Duodenal mucosa (tissue), 2 donors: ENCODE results near the gene HIPK1.
A peak's percentile ranks its signal among the peaks of the same experiment; 100 is the strongest.

Experiments
- H3K27ac ChIP-seq: one replicate; pipeline ENCODE4 v1.7.0; 2013; ENCODE audit warnings: low read depth, low read length
- H3K27me3 ChIP-seq, 2 donors: one replicate each; pipeline ENCODE4 v1.7.0; 2013; ENCODE audit warnings: low read length in 2 of 2, control low read depth in 1 of 2; ENCODE audit not compliant: insufficient read depth in 2 of 2, control insufficient read depth in 1 of 2
- H3K36me3 ChIP-seq, 2 donors: one replicate each; pipeline ENCODE4 v1.7.0; 2013; ENCODE audit warnings: low read length in 2 of 2, control low read depth in 1 of 2; ENCODE audit not compliant: insufficient read depth in 2 of 2, control insufficient read depth in 1 of 2
- H3K4me1 ChIP-seq, 2 donors: one replicate each; pipeline ENCODE4 v1.7.0; 2013; ENCODE audit warnings: low read length in 2 of 2, control low read depth in 1 of 2; ENCODE audit not compliant: insufficient read depth in 2 of 2, control insufficient read depth in 1 of 2
- H3K4me3 ChIP-seq, 2 donors: one replicate each; pipeline ENCODE4 v1.7.0; 2013; ENCODE audit warnings: low read length in 2 of 2, low read depth in 1 of 2
- H3K9ac ChIP-seq, 2 donors: one replicate each; pipeline ENCODE4 v1.7.0; 2013; ENCODE audit warnings: low read length in 2 of 2, low read depth in 1 of 2
- H3K9me3 ChIP-seq, 2 donors: one replicate each; pipeline ENCODE4 v1.7.0; 2013; ENCODE audit warnings: low read length in 2 of 2, control low read depth in 1 of 2; ENCODE audit not compliant: control insufficient read depth in 1 of 2

HIPK1 gene

DNA sequence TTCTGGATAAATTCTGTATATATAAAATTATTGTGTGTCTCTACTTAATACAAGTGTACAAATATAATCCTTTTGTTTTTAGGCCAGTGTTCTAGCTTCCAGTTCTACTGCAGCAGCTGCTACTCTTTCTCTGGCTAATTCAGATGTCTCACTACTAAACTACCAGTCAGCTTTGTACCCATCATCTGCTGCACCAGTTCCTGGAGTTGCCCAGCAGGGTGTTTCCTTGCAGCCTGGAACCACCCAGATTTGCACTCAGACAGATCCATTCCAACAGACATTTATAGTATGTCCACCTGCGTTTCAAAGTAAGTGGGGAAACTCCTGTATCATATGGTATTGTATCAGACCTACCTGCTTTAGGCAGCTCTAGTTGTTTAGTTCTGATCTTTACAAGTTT is 28.9 kb downstream of the HIPK1 start:
- Histone ChIP-seq H3K9ac (no peak overlapping the region), H3K27me3 (no peaks in the 10 kb centered on the region), H3K36me3 (peaks cover 19 to 62% of the 10 kb centered on the region in 2 donors), H3K9me3 (no peaks in the 10 kb centered on the region), H3K4me3 (no peak overlapping the region), H3K27ac (no peak overlapping the region), H3K4me1 (no peaks in the 10 kb centered on the region)

DNA sequence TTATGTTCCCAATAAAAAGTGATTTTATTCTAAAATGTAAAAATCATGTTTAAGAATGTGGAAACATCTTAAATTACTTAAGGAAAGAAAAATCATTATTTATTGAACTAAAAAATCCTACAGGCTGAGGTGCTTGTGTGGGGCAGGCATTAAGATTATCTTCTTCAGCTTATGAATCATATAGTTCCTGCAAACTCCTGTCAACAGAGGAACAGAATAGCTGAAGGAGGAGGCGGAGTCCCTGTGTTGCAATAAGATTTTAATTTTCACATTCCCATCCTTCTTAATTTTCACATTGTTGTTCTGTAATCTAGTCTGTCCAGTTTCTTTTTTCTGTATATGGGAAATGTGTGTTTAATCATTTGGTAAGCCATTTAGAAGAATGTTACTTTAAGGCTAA is 29.6 kb downstream of the HIPK1 start:
- H3K9me3 ChIP-seq = no peaks in the 10 kb centered on the region
- no peaks in the 10 kb centered on the region for H3K4me1 ChIP-seq
- H3K36me3 ChIP-seq = peaks cover 19 to 69% of the 10 kb centered on the region in 2 donors
- no peak overlapping the region for H3K9ac ChIP-seq
- H3K27ac ChIP-seq = no peak overlapping the region
- no peak overlapping the region for H3K4me3 ChIP-seq
- no peaks in the 10 kb centered on the region for H3K27me3 ChIP-seq

DNA sequence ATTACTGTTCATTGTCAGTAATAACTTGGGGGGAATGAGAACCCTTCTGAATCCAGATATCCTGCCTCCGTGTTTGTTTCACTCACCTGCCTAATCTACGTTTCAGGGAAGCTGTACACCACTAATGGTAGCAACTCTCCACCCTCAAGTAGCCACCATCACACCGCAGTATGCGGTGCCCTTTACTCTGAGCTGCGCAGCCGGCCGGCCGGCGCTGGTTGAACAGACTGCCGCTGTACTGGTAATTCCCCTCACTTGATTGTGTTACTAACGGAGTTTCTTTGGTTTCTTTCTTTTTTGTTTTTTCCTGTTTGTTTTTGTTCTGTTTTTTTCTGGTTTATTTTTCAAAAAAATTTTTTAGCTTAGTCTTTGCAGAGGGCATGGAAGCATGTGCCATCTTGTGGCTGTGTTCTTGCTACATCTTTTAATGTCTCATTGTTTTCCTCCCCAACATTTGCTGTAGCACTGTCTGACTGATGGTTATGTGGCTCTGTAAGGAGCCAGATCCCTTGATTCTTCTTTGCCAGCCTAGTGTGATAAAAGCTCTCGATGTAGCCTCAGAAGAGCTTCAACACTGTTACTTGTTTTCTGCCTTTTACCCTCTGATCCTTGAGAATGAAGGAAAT is 34.3 kb downstream of the HIPK1 start:
- Histone ChIP-seq H3K27ac (no peak overlapping the region), H3K27me3 (no peaks in the 10 kb centered on the region), H3K36me3 (peaks cover 23 to 72% of the 10 kb centered on the region in 2 donors), H3K9me3 (no peaks in the 10 kb centered on the region), H3K4me3 (no peak overlapping the region), H3K4me1 (no peaks in the 10 kb centered on the region), H3K9ac (no peak overlapping the region)

- Histone ChIP-seq H3K9ac (no peak overlapping the region), H3K27me3 (no peaks in the 10 kb centered on the region), H3K4me1 (no peaks in the 10 kb centered on the region), H3K9me3 (no peaks in the 10 kb centered on the region), H3K27ac (no peak overlapping the region), H3K36me3 (peaks cover 39 to 80% of the 10 kb centered on the region in 2 donors), H3K4me3 (no peak overlapping the region)
These were observed 36.7 kb downstream of the HIPK1 start for GRCh38 chr1:113965703-113966412.

GRCh38 chr1:113972954-113973353 is 43.8 kb downstream of the HIPK1 start:
- Histone ChIP-seq H3K27me3 (no peaks in the 10 kb centered on the region), H3K9ac (no peak overlapping the region), H3K4me1 (peaks cover 12 to 16% of the 10 kb centered on the region in 2 donors), H3K27ac (no peak overlapping the region), H3K9me3 (no peaks in the 10 kb centered on the region), H3K36me3 (peaks cover 48 to 62% of the 10 kb centered on the region in 2 donors), H3K4me3 (no peak overlapping the region)

DNA sequence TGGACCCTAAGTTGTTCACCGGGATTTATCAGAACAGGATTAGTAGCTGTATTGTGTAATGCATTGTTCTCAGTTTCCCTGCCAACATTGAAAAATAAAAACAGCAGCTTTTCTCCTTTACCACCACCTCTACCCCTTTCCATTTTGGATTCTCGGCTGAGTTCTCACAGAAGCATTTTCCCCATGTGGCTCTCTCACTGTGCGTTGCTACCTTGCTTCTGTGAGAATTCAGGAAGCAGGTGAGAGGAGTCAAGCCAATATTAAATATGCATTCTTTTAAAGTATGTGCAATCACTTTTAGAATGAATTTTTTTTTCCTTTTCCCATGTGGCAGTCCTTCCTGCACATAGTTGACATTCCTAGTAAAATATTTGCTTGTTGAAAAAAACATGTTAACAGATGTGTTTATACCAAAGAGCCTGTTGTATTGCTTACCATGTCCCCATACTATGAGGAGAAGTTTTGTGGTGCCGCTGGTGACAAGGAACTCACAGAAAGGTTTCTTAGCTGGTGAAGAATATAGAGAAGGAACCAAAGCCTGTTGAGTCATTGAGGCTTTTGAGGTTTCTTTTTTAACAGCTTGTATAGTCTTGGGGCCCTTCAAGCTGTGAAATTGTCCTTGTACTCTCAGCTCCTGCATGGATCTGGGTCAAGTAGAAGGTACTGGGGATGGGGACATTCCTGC is 46.2 kb downstream of the HIPK1 start:
- peaks cover 27 to 38% of the 10 kb centered on the region in 2 donors for H3K36me3 ChIP-seq
- no peak overlapping the region for H3K27ac ChIP-seq
- H3K27me3 ChIP-seq = no peaks in the 10 kb centered on the region
- peak overlapping the region in 1 of 2 donors; percentile 8 for H3K9ac ChIP-seq
- H3K9me3 ChIP-seq = no peaks in the 10 kb centered on the region
- H3K4me1 ChIP-seq = peaks cover 15 to 20% of the 10 kb centered on the region in 2 donors
- no peak overlapping the region for H3K4me3 ChIP-seq

GRCh38 chr1:113976609-113977278 is 47.6 kb downstream of the HIPK1 start:
- H3K4me1 ChIP-seq = peaks cover 17 to 25% of the 10 kb centered on the region in 2 donors
- no peak overlapping the region for H3K9ac ChIP-seq
- peaks cover 14 to 24% of the 10 kb centered on the region in 2 donors for H3K36me3 ChIP-seq
- H3K27me3 ChIP-seq = no peaks in the 10 kb centered on the region
- no peak overlapping the region for H3K27ac ChIP-seq
- no peak overlapping the region for H3K4me3 ChIP-seq
- no peaks in the 10 kb centered on the region for H3K9me3 ChIP-seq

- Histone ChIP-seq H3K4me3 (no peak overlapping the region), H3K27me3 (no peaks in the 10 kb centered on the region), H3K9me3 (no peaks in the 10 kb centered on the region), H3K27ac (no peak overlapping the region), H3K36me3 (peaks cover 4 to 12% of the 10 kb centered on the region in 2 donors), H3K4me1 (peaks cover 29 to 32% of the 10 kb centered on the region in 2 donors), H3K9ac (no peak overlapping the region)
These were observed 48.8 kb downstream of the HIPK1 start for GRCh38 chr1:113977906-113978305.

- H3K9ac ChIP-seq = peak within 1 kb of the TSS in 1 of 2 donors; percentile 20
- peak within 1 kb of the TSS; percentile 25 to 57 for H3K4me3 ChIP-seq
These were observed 50.0 kb downstream of the HIPK1 start, which contains the start of gene OLFML3 for GRCh38 chr1:113978863-113979702. Gene OLFML3, plus strand, starts transcription at chr1:113979474. Its CDS starts 43 bp downstream, at chr1:113979517.

More at GRCh38 chr1:113978863-113979702, 50.0 kb downstream of the HIPK1 start, which contains the start of gene OLFML3:
- Histone ChIP-seq H3K9me3 (no peaks in the 10 kb centered on the region), H3K4me1 (peaks cover 35 to 38% of the 10 kb centered on the region in 2 donors), H3K27me3 (no peaks in the 10 kb centered on the region), H3K27ac (peak within 1 kb of the TSS; percentile 60), H3K36me3 (peaks cover 0 to 5% of the 10 kb centered on the region in 2 donors)
